Sigmoid colon (tissue), 7 donors: Measurements from ENCODE around the gene ROBO1. TPM values are rescaled to one million over a fixed set of nuclear protein-coding genes. Genes with fewer than 3 reads are reported as not detected.

Experiments used
- DNase-seq: peaks from one replicate; pipeline ENCODE4 v3.0.0-alpha.2; 2019
- H3K27ac ChIP-seq, 4 donors: fragments of 200-600 bp; sonication (generic); one replicate each; pipeline ENCODE4 v1.5.1; 2016 to 2019; ENCODE audit warnings: mild to moderate bottlenecking in 1 of 4
- H3K27me3 ChIP-seq, 3 donors: fragments of 200-600 bp; sonication (generic); one replicate each; pipeline ENCODE4 v1.5.1; 2019; ENCODE audit warnings: mild to moderate bottlenecking in 1 of 3
- H3K36me3 ChIP-seq, 4 donors: fragments of 200-600 bp; sonication (generic); one replicate each; pipeline ENCODE4 v1.5.1; 2016 to 2019
- H3K4me1 ChIP-seq, 4 donors: fragments of 200-600 bp; sonication (generic); one replicate each; pipeline ENCODE4 v1.5.1; 2017 to 2019
- H3K4me3 ChIP-seq, 4 donors: fragments of 200-600 bp; sonication (generic); one replicate each; pipeline ENCODE4 v1.5.1; 2017 to 2019; ENCODE audit warnings: mild to moderate bottlenecking in 2 of 4, moderate library complexity in 1 of 4
- H3K9me3 ChIP-seq, 4 donors: fragments of 200-600 bp in 3 of 4; sonication (generic) in 3 of 4; one replicate each; pipeline versions ENCODE4 v1.5.1 to v1.6.1; 2013 to 2019
- EP300 ChIP-seq, 4 donors: sonication (generic); formaldehyde crosslinking; IDR thresholded peaks; one replicate each; pipeline ENCODE4 v1.6.1; 2017; ENCODE audit warnings: antibody characterized with exemption in 4 of 4
- POLR2A ChIP-seq, 2 donors: fragments of 450-650 bp; IDR thresholded peaks; one replicate each; pipeline ENCODE4 v1.6.1; 2016; ENCODE audit warnings: antibody characterized with exemption in 2 of 2, mild to moderate bottlenecking in 2 of 2, moderate library complexity in 2 of 2
- POLR2AphosphoS5 ChIP-seq, 4 donors: sonication (generic); formaldehyde crosslinking; IDR thresholded peaks; one replicate each; pipeline ENCODE4 v1.6.1; 2017; ENCODE audit warnings: antibody characterized with exemption in 4 of 4
- WGBS, 2 donors: extraction: QIAGEN DNeasy Blood & Tissue Kit; methylation state at CpG; one replicate each; pipeline ENCODE4 v1.1.7; 2013; 5-methylcytosine and 5-hydroxymethylcytosine counted together
- intact Hi-C: fragments of 100-400 bp; cut with DNase I; formaldehyde crosslinking; loops from one replicate; pipeline ENCODE4 v1.15.1; 2023
- polyA plus RNA-seq, 3 donors: library from polyadenylated mRNA; stranded (reverse); fragments of 200-250 nt; gene quantifications; one replicate each; pipeline ENCODE4 v1.2.3, GENCODE V29; 2013
- total RNA-seq, 4 donors: library from RNA; depleted of rRNA; stranded (reverse); fragments of >200 nt; gene quantifications; one replicate each; pipeline ENCODE4 v1.1.0, GENCODE V29; 2016
- TF ChIP-seq, protein P1 (sequence below), 4 experiments: fragments of 450-650 bp in 3 of 4; fragments of 200-600 bp in 1 of 4; IDR thresholded peaks; one replicate each; pipeline ENCODE4 v1.5.1; 2016 to 2019; ENCODE audit warnings: antibody characterized with exemption in 4 of 4, mild to moderate bottlenecking in 3 of 4, moderate library complexity in 2 of 4
- donor health status: healthy with polysubstance abuse.
- donor health status: Bipolar disorder and iron deficiency.
- donor health status: healthy.

ROBO1 gene
- total and polyA plus RNA-seq, 7 donors: 0.69 to 45.7 (median 32.4) TPM

- Histone ChIP-seq H3K36me3 (no peaks in the 10 kb centered on the region), H3K27me3 (no peaks in the 10 kb centered on the region), H3K27ac (no peak overlapping the region), H3K4me3 (no peak overlapping the region), H3K4me1 (no peaks in the 10 kb centered on the region), H3K9me3 (no peaks in the 10 kb centered on the region)
- DNase-seq: no peak
- TF ChIP-seq POLR2A (IDR thresholded peaks at IDR 0.05): no peak
- TF ChIP-seq EP300 (IDR thresholded peaks at IDR 0.05): no peak
- TF ChIP-seq, protein P1, sequence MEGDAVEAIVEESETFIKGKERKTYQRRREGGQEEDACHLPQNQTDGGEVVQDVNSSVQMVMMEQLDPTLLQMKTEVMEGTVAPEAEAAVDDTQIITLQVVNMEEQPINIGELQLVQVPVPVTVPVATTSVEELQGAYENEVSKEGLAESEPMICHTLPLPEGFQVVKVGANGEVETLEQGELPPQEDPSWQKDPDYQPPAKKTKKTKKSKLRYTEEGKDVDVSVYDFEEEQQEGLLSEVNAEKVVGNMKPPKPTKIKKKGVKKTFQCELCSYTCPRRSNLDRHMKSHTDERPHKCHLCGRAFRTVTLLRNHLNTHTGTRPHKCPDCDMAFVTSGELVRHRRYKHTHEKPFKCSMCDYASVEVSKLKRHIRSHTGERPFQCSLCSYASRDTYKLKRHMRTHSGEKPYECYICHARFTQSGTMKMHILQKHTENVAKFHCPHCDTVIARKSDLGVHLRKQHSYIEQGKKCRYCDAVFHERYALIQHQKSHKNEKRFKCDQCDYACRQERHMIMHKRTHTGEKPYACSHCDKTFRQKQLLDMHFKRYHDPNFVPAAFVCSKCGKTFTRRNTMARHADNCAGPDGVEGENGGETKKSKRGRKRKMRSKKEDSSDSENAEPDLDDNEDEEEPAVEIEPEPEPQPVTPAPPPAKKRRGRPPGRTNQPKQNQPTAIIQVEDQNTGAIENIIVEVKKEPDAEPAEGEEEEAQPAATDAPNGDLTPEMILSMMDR (IDR thresholded peaks at IDR 0.05): no peak
- no peak for TF ChIP-seq POLR2AphosphoS5 (IDR thresholded peaks at IDR 0.05)
- intact Hi-C loops: no loop called here
- WGBS, 2 donors: 88 to 91% methylated on average over 2 of the region's 2 CpGs
Observed at GRCh38 chr3:78788839-78789238, 979.0 kb downstream of the ROBO1 start.

- WGBS, 2 donors: 52 to 78% methylated on average over 1 of the region's 1 CpG
- intact Hi-C loops: no loop called here
Observed at GRCh38 chr3:78785004-78785403, 982.8 kb downstream of the ROBO1 start.

DNA sequence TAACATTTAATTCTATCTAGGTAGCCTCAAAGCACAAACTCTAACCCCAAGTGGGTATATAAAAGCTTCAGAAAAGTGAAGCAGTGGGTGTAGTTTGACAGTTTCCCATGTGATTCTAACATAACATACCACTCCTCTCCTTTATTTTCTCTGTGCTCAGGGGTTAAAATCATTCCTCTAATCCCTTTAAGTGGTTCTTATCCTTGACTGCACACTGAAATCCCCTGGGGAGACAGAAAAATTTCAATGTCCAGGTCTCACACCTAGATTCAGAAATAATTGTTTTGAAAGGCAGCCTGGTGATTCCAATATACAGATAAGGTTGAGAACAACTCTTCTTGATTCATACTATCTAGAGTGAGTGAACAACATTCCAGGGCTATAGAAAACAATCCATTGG is 986.4 kb downstream of the ROBO1 start:
- no peak overlapping the region for H3K27ac ChIP-seq
- no peak overlapping the region for H3K4me3 ChIP-seq
- intact Hi-C loops: no loop called here
- TF ChIP-seq EP300 (IDR thresholded peaks at IDR 0.05): no peak
- TF ChIP-seq POLR2A (IDR thresholded peaks at IDR 0.05): no peak
- TF ChIP-seq POLR2AphosphoS5 (IDR thresholded peaks at IDR 0.05): no peak
- TF ChIP-seq, protein P1 (IDR thresholded peaks at IDR 0.05): no peak
- no peak for DNase-seq
- no peaks in the 10 kb centered on the region for H3K9me3 ChIP-seq
- H3K4me1 ChIP-seq: no peaks in the 10 kb centered on the region
- no peaks in the 10 kb centered on the region for H3K36me3 ChIP-seq
- no peaks in the 10 kb centered on the region for H3K27me3 ChIP-seq

More at GRCh38 chr3:78785004-78785403, 982.8 kb downstream of the ROBO1 start:
- no peaks in the 10 kb centered on the region for H3K4me1 ChIP-seq
- H3K9me3 ChIP-seq: no peaks in the 10 kb centered on the region
- no peaks in the 10 kb centered on the region for H3K36me3 ChIP-seq
- DNase-seq: no peak
- no peaks in the 10 kb centered on the region for H3K27me3 ChIP-seq
- no peak for TF ChIP-seq POLR2AphosphoS5 (IDR thresholded peaks at IDR 0.05)
- TF ChIP-seq, protein P1 (IDR thresholded peaks at IDR 0.05): no peak
- no peak for TF ChIP-seq POLR2A (IDR thresholded peaks at IDR 0.05)
- no peak for TF ChIP-seq EP300 (IDR thresholded peaks at IDR 0.05)
- H3K4me3 ChIP-seq: no peak overlapping the region
- H3K27ac ChIP-seq: no peak overlapping the region

DNA sequence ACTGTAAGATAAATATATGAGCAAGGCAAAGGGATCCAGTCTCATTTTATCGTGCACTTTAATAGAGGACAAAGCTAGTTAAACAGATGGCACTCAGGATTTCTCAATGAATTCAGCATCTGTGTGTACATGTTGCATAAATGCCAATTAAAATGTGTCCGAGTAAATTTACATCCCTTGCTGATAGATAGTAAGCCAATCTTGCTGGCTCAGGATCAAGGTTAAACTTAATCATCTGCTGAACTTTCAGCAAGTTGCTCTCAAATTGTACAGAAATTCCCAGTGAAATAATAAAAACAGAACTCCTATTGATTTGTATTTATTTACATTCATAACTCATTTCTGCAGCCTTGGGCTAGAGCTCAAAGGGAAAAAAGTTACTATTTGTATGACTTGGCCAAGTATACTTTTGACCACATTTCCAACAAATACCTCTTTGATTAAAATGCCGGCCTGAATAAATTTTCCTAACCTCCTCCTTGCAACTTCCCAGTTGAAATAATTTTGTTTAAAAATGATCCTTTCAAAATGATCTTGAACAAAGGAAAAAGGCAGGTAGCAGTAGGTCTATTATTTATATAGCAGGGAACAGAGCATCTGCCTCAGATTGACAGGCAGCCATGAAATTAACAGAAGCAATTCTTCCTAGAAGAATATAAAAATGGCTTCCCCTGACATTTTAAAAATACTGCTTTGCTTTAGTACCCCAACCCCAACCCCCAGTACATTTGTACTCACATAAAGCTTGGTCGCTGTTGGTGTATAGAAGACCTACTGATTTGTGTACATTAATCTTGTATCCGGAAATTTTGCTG is 1001.9 kb downstream of the ROBO1 start:
- Histone ChIP-seq H3K4me1 (peaks cover 0 to 17% (median 3%) of the 10 kb centered on the region in 4 donors), H3K9me3 (no peaks in the 10 kb centered on the region), H3K36me3 (no peaks in the 10 kb centered on the region), H3K27ac (no peak overlapping the region), H3K27me3 (no peaks in the 10 kb centered on the region), H3K4me3 (no peak overlapping the region)
- TF ChIP-seq POLR2A (IDR thresholded peaks at IDR 0.05) (no peak), POLR2AphosphoS5 (IDR thresholded peaks at IDR 0.05) (no peak), EP300 (IDR thresholded peaks at IDR 0.05) (no peak)
- TF ChIP-seq, protein P1 (IDR thresholded peaks at IDR 0.05): no peak
- WGBS, 2 donors: 46 to 76% methylated on average over 5 of the region's 5 CpGs
- intact Hi-C loops: no loop called here
- no peak for DNase-seq
